Measurements from ENCODE around the gene ZMIZ1.
A peak's percentile ranks its signal among the peaks of the same experiment; 100 is the strongest.

Gene ZMIZ1

DNA sequence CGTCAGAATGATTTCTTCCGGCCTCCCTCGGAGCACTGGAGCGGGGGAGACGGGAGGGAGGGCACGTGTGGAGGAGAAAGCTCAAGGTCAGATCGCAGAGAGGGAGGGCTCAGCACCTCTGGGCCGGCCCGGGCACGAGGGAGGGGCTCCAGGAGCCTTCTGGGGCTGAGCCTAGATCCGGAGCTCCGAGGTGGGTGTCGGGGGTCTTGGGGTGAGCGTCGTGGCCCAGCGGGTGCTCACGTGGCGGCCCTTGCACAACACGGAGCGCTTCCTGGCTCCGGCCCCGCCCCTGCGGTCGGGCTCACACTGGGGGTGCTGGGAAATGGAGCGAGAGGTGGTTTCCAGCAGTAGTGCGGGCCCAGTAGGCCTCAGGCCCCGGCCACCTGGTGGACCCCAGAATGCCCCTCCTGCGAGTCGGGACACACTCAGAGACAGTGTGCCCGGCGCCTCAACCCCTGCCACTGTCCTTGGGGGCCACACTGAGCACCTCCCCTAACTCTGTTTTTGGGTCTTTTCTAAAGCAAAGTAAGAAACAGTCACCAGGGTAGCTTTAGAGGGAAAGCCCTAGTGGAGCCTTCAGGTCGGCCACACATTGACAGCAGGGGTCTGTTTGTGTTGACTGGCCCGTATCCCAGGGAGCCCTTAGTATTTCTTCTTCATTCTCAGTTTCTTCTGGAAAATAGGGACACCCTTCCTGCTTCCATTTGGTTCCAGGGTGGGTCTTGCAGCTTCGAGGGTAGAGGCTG, 279.3 kb downstream of the ZMIZ1 start:
- peak overlapping the region; percentile 75 for H3K4me3 ChIP-seq (ENCODE audit: low read length)
- H4K8ac ChIP-seq (ENCODE audit: low read depth, low read length): no peak overlapping the region
- peak overlapping the region; percentile 97 for H3K56ac ChIP-seq (ENCODE audit: low read length)
- peaks cover 4% of the 10 kb centered on the region for H3K4me1 ChIP-seq (ENCODE audit: control insufficient read depth, low read depth, low read length)
- no CpG with 5 or more reads among the region's 34 CpGs for WGBS (ENCODE audit: extremely low coverage, insufficient coverage, low lambda C conversion rate)
- H3K23ac ChIP-seq (ENCODE audit: low read length): peak overlapping the region; percentile 85
- H3K4me2 ChIP-seq (ENCODE audit: low read length): peak overlapping the region; percentile 63
- no peak overlapping the region for H2BK120ac ChIP-seq (ENCODE audit: low read depth, low read length)
- H3K27me3 ChIP-seq (ENCODE audit: insufficient read depth, low read length, poor library complexity): no peaks in the 10 kb centered on the region
- H2BK5ac ChIP-seq (ENCODE audit: low read length): no peak overlapping the region
- H3K79me1 ChIP-seq (ENCODE audit: low read length): peaks cover 14% of the 10 kb centered on the region
- peaks cover 6% of the 10 kb centered on the region for H3K36me3 ChIP-seq (ENCODE audit: control insufficient read depth, insufficient read depth, low read length)
- H2BK15ac ChIP-seq (replicated peaks; ENCODE audit: low read depth): no peak overlapping the region
- DNase-seq: peak; percentile 58
- H3K9ac ChIP-seq (ENCODE audit: low read length): peak overlapping the region; percentile 89
- no peak overlapping the region for H4K5ac ChIP-seq (ENCODE audit: low read length)
- H3K79me2 ChIP-seq (ENCODE audit: control insufficient read depth, insufficient read depth, low read length): peaks cover 9% of the 10 kb centered on the region
- H3K4ac ChIP-seq (ENCODE audit: low read depth, low read length): peak overlapping the region; percentile 49
- H2AK5ac ChIP-seq (ENCODE audit: low read length): no peak overlapping the region
- H3K27ac ChIP-seq (ENCODE audit: low read depth, low read length): no peak overlapping the region
- H3K18ac ChIP-seq (ENCODE audit: low read length): peak overlapping the region; percentile 35

GRCh38 chr10:79348640-79348988, 279.8 kb downstream of the ZMIZ1 start:
- Histone ChIP-seq H3K4me2 (ENCODE audit: low read length) (peak overlapping the region; percentile 63), H4K5ac (ENCODE audit: low read length) (no peak overlapping the region), H3K79me1 (ENCODE audit: low read length) (peaks cover 14% of the 10 kb centered on the region), H3K9ac (ENCODE audit: low read length) (peak overlapping the region; percentile 89), H2BK15ac (replicated peaks; ENCODE audit: low read depth) (no peak overlapping the region), H2BK5ac (ENCODE audit: low read length) (no peak overlapping the region), H3K56ac (ENCODE audit: low read length) (peak overlapping the region; percentile 97), H3K27me3 (ENCODE audit: insufficient read depth, low read length, poor library complexity) (no peaks in the 10 kb centered on the region), H2BK120ac (ENCODE audit: low read depth, low read length) (no peak overlapping the region), H3K18ac (ENCODE audit: low read length) (no peak overlapping the region), H4K8ac (ENCODE audit: low read depth, low read length) (no peak overlapping the region), H3K23ac (ENCODE audit: low read length) (no peak overlapping the region), H2AK5ac (ENCODE audit: low read length) (no peak overlapping the region), H3K4ac (ENCODE audit: low read depth, low read length) (no peak overlapping the region), H3K27ac (ENCODE audit: low read depth, low read length) (no peak overlapping the region), H3K4me3 (ENCODE audit: low read length) (peak overlapping the region; percentile 1), H3K79me2 (ENCODE audit: control insufficient read depth, insufficient read depth, low read length) (peaks cover 9% of the 10 kb centered on the region), H3K4me1 (ENCODE audit: control insufficient read depth, low read depth, low read length) (peaks cover 4% of the 10 kb centered on the region), H3K36me3 (ENCODE audit: control insufficient read depth, insufficient read depth, low read length) (peaks cover 10% of the 10 kb centered on the region)
- DNase-seq: no peak
- no CpG with 5 or more reads among the region's 3 CpGs for WGBS (ENCODE audit: extremely low coverage, insufficient coverage, low lambda C conversion rate)

DNA sequence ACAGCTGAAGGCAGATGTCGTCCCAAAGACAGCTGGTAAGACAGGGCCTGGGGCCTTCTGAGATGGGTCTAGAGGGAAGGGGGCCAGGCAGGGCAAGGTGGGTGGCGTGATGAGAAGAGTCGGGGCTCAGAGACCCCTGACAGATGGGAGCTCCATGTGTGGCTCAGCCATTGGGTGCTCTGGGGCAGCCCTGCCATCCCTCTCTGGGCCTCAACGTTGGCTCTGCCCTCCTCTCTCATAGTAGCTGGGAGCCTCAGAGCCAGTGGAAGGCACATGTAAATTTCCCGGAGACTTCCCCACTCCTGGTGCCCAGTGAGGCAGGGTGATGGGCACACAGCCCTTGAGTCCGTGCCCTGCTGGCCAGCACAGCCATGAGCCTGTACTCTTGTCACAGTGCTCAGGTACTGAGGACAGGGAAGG, 280.3 kb downstream of the ZMIZ1 start:
- Histone ChIP-seq H3K56ac (ENCODE audit: low read length) (no peak overlapping the region), H3K36me3 (ENCODE audit: control insufficient read depth, insufficient read depth, low read length) (peaks cover 12% of the 10 kb centered on the region), H3K4ac (ENCODE audit: low read depth, low read length) (no peak overlapping the region), H3K4me3 (ENCODE audit: low read length) (no peak overlapping the region), H3K23ac (ENCODE audit: low read length) (no peak overlapping the region), H3K18ac (ENCODE audit: low read length) (no peak overlapping the region), H2BK15ac (replicated peaks; ENCODE audit: low read depth) (no peak overlapping the region), H3K79me2 (ENCODE audit: control insufficient read depth, insufficient read depth, low read length) (peaks cover 9% of the 10 kb centered on the region), H3K9ac (ENCODE audit: low read length) (no peak overlapping the region), H4K8ac (ENCODE audit: low read depth, low read length) (no peak overlapping the region), H3K4me2 (ENCODE audit: low read length) (no peak overlapping the region), H2AK5ac (ENCODE audit: low read length) (no peak overlapping the region), H2BK120ac (ENCODE audit: low read depth, low read length) (no peak overlapping the region), H2BK5ac (ENCODE audit: low read length) (no peak overlapping the region), H3K27ac (ENCODE audit: low read depth, low read length) (no peak overlapping the region), H3K27me3 (ENCODE audit: insufficient read depth, low read length, poor library complexity) (no peaks in the 10 kb centered on the region), H3K79me1 (ENCODE audit: low read length) (peaks cover 14% of the 10 kb centered on the region), H3K4me1 (ENCODE audit: control insufficient read depth, low read depth, low read length) (peaks cover 4% of the 10 kb centered on the region), H4K5ac (ENCODE audit: low read length) (no peak overlapping the region)
- no peak for DNase-seq
- no CpG with 5 or more reads among the region's 6 CpGs for WGBS (ENCODE audit: extremely low coverage, insufficient coverage, low lambda C conversion rate)

DNA sequence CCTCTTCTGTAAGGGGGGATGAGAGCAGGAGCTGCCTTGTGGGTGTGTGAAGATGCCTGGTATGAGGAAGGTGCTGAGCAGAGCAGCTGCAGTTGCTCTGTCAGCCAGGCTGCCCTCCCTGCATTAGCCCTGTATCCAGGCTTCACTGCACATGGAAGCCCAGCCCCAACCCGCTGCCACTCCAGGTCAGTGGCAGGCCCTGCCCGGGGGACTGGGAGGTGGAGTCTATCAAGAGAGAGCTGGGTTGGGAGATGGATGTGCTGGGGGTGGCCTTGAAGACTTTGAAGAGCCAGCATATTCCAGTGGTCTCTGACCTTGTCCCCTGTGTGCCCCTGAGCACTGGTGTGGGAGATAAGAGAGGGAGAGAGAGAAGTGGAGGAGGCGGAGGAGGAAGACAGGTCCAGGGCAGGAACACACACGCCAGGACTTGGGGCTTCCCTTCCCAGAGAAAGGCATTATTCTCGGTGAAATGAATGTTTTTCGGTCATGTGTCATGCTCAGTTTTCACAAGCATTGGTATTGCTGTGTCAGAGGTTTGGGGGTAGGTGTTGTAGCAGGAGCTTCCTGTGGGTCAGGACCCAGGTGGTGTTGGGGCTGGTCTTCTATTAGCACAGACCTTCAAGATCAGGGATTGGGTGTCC, 281.1 kb downstream of the ZMIZ1 start:
- Histone ChIP-seq H3K9ac (ENCODE audit: low read length) (no peak overlapping the region), H3K79me2 (ENCODE audit: control insufficient read depth, insufficient read depth, low read length) (peaks cover 9% of the 10 kb centered on the region), H3K27me3 (ENCODE audit: insufficient read depth, low read length, poor library complexity) (no peaks in the 10 kb centered on the region), H3K18ac (ENCODE audit: low read length) (no peak overlapping the region), H4K5ac (ENCODE audit: low read length) (no peak overlapping the region), H3K27ac (ENCODE audit: low read depth, low read length) (no peak overlapping the region), H2BK120ac (ENCODE audit: low read depth, low read length) (no peak overlapping the region), H3K36me3 (ENCODE audit: control insufficient read depth, insufficient read depth, low read length) (peaks cover 12% of the 10 kb centered on the region), H3K4me3 (ENCODE audit: low read length) (no peak overlapping the region), H2BK5ac (ENCODE audit: low read length) (no peak overlapping the region), H3K4me1 (ENCODE audit: control insufficient read depth, low read depth, low read length) (peaks cover 4% of the 10 kb centered on the region), H2BK15ac (replicated peaks; ENCODE audit: low read depth) (no peak overlapping the region), H3K4me2 (ENCODE audit: low read length) (no peak overlapping the region), H3K23ac (ENCODE audit: low read length) (no peak overlapping the region), H3K4ac (ENCODE audit: low read depth, low read length) (no peak overlapping the region), H2AK5ac (ENCODE audit: low read length) (no peak overlapping the region), H4K8ac (ENCODE audit: low read depth, low read length) (no peak overlapping the region), H3K79me1 (ENCODE audit: low read length) (peaks cover 14% of the 10 kb centered on the region), H3K56ac (ENCODE audit: low read length) (no peak overlapping the region)
- no CpG with 5 or more reads among the region's 6 CpGs for WGBS (ENCODE audit: extremely low coverage, insufficient coverage, low lambda C conversion rate)
- no peak for DNase-seq

GRCh38 chr10:79350407-79351154, 281.8 kb downstream of the ZMIZ1 start:
- H3K18ac ChIP-seq (ENCODE audit: low read length): no peak overlapping the region
- DNase-seq: no peak
- H3K79me1 ChIP-seq (ENCODE audit: low read length): peaks cover 14% of the 10 kb centered on the region
- no peak overlapping the region for H3K27ac ChIP-seq (ENCODE audit: low read depth, low read length)
- H3K9ac ChIP-seq (ENCODE audit: low read length): no peak overlapping the region
- no peak overlapping the region for H3K23ac ChIP-seq (ENCODE audit: low read length)
- H4K5ac ChIP-seq (ENCODE audit: low read length): no peak overlapping the region
- H3K4me1 ChIP-seq (ENCODE audit: control insufficient read depth, low read depth, low read length): peaks cover 4% of the 10 kb centered on the region
- H3K4me3 ChIP-seq (ENCODE audit: low read length): no peak overlapping the region
- no peak overlapping the region for H2AK5ac ChIP-seq (ENCODE audit: low read length)
- H3K4ac ChIP-seq (ENCODE audit: low read depth, low read length): no peak overlapping the region
- H3K27me3 ChIP-seq (ENCODE audit: insufficient read depth, low read length, poor library complexity): no peaks in the 10 kb centered on the region
- peaks cover 9% of the 10 kb centered on the region for H3K79me2 ChIP-seq (ENCODE audit: control insufficient read depth, insufficient read depth, low read length)
- no peak overlapping the region for H2BK120ac ChIP-seq (ENCODE audit: low read depth, low read length)
- no peak overlapping the region for H3K4me2 ChIP-seq (ENCODE audit: low read length)
- H4K8ac ChIP-seq (ENCODE audit: low read depth, low read length): no peak overlapping the region
- H2BK15ac ChIP-seq (replicated peaks; ENCODE audit: low read depth): no peak overlapping the region
- whole genome bisulfite sequencing (ENCODE audit: extremely low coverage, insufficient coverage, low lambda C conversion rate): no CpG with 5 or more reads among the region's 21 CpGs
- no peak overlapping the region for H2BK5ac ChIP-seq (ENCODE audit: low read length)
- no peak overlapping the region for H3K56ac ChIP-seq (ENCODE audit: low read length)
- H3K36me3 ChIP-seq (ENCODE audit: control insufficient read depth, insufficient read depth, low read length): peaks cover 12% of the 10 kb centered on the region

Measured in mesendoderm (in vitro differentiated cells).